T1000 (cell line): ENCODE measurements around the gene HHATL.

Experiments
- DNase-seq: peaks from one replicate; lab custom pipeline; 2025; ENCODE audit warnings: mixed read lengths; lab: John Stamatoyannopoulos, UW

Gene HHATL

GRCh38 chr3:42712688-42713372 lies 10.2 kb upstream of the HHATL start:
- DNase-seq = no peak

DNA sequence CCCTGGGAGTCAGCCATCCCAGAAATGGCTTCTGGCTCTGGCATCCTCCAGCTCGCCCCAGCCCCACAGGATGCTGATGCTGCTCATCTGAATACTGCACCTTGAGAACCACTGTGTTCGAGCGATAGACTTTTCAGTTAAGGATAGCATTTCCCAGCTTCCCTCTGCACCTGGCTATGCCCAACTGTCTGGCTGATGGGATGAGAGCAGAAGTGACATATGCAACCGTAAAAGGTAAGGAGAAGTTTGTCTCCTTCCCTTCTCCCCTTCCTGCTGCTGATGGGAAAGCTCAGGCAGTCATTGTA lies 9.7 kb upstream of the HHATL start:
- no peak for DNase-seq

- no peak for DNase-seq
Observed at GRCh38 chr3:42711491-42712343, 9.1 kb upstream of the HHATL start.

GRCh38 chr3:42710323-42711021 lies 7.9 kb upstream of the HHATL start:
- DNase-seq = no peak

GRCh38 chr3:42709621-42710020 lies 7.0 kb upstream of the HHATL start:
- DNase-seq = no peak

- DNase-seq = no peak
Observed at GRCh38 chr3:42708611-42709151, 6.1 kb upstream of the HHATL start.

DNA sequence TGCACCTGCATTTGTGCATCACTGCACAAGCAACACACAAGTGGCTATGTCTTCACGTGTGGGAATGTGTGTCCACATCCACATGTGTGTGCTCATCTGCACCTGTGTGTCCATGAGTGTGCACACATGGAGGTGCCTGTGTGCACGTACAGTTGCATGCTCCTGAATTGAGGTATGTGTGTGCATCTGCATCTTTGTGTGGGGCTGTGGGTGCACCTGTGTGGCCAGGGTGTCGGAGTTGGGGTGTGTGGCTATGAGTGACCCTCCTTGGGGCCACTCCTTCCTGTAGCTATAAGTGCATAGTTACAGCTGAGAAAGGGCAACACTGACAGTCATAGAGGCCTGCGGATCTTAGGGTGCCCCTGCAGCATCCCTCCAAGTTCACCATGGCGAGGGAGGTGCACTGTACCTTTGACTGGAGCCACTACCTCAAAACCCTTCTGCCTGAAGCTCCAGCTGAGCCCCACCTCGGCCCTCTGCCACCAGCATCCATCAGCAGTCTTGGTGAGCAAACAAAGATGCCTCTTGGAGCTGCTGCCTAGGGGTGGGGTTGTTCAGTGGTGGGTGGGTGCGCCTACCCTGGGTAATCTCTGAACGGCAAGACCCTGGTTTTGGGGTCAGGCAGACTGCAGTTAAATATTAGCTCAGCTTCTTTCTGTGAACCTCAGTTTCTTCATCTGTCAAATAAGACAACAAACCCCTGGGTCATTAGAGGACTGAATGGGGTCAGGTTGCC lies 5.2 kb upstream of the HHATL start:
- no peak for DNase-seq

GRCh38 chr3:42706721-42707619 lies 4.4 kb upstream of the HHATL start:
- DNase-seq = no peak

DNA sequence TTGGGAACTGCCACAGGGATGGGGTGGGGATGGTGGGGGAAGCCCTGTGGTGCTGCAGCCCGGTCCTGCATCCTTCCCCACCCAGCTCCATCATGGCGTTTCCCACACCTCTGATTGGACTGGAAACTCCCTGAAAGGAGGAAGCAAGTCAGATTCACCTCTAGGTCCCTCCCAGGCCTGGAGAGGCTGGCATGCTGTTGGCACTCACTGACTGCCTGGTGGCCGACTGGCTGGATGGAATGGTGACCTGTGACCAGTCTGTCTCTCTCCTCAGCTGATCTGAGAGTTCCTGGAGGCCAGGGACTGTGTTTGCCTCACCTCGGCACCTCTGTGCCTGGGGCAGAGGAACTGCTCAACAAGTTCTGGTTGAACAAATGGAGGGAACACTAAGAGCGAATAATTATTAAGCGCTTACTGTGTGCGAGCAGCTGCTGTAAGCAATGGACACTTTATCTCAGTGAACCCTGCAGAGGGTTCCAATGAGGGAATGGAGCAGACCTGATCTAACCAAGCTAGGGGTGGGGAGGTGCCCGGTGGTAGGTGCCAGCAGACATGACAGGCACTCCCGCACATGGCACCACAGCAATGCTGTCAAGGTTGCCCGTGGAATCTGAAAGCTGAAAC lies 3.5 kb upstream of the HHATL start:
- no peak for DNase-seq

GRCh38 chr3:42705058-42705767 lies 2.6 kb upstream of the HHATL start:
- no peak for DNase-seq

DNA sequence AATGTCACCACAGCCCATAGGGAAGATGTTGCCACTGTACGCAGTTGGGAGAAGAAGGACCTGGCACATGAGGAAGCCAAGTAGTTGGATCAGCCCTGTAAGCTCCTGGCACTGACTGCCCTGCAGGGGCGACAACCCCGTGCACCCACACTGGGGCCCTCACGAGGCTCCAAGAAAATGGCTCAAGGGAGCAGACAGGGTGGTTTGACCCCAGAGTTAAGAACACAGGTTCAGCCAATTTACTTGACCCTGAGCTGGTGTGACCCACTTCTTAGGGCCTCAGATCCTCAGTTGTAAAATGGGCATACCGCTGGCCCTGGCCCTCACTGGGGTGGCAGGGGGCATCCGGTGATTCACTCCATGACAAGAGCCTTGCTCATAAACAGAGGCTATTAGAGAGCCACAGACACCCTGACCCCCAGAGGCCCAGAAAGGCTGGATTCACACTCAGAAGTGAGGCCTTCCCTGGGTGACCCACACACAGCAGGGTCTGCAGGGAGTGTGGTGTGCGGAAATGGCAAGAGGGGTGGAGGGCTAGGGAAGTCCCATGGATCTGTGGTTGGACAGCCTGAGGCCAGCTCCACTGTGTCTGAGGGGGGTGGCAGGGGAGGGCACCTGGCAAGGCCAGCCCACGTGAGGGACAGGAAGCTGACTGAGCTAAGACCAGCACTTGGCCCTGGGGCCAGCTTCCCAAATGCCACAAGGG lies 1.7 kb upstream of the HHATL start:
- DNase-seq = no peak

GRCh38 chr3:42703695-42704025 lies 1.1 kb upstream of the HHATL start:
- DNase-seq = no peak

GRCh38 chr3:42702982-42703694 lies 540 bp upstream of the HHATL start:
- no peak for DNase-seq

DNA sequence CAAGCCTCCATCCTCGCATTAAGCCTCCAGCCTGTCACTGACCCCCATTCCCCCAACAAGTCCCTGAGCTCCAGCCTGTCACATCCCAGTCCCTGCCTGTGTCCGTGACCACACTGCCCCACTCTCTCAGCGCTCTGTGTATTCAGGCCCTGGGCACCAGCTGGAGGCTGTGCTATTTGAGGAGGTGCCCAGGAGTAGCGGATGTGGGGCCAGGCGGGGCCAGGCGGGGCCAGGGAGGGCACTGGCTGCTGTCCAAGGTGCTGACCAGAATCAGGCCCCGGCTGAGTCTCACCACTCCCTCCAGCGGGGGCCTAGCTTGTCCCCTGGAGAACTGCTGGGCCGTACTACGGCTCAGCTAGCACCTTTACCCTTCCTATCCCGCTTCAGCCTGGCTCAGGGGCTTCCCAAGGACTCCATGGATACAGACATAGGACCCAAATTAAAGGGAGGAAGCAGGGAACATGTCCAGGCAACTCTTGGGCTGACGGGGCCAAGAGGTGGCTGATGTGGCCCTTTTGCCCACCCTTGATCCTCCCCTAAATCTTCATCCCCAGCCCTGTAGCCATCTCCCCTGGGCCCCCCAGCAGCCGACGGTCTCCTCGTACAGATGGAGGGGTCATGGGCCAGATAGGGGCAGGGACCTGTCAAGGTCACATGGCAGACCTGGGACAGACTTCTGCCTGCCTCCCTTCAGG lies 1.1 kb downstream of the HHATL start:
- DNase-seq = peak; percentile 14

- DNase-seq = no peak
Observed at GRCh38 chr3:42700366-42701288, 2.0 kb downstream of the HHATL start.

DNA sequence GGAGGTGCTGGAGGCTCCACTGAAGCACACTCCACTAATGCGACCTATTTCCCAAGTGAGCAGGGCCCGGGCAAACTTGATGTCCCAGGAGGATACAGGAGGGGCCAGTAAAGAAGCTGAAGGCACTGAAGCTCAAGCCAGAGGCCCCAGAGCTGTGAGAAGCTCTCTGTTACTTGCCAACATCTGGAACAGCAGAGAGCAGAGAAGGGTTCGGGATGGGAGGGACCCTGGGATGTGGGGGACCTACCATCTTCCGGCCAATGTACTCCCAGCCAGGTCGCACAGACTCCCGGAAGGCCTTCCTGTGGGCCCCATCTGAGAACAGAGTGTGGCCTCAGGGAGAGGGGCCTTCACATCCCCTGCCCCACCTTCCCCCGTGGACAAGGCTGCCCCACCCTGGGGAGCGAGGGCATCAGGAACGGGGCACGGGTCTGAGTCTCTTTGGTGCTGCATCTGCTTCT lies 3.1 kb downstream of the HHATL start:
- no peak for DNase-seq

DNA sequence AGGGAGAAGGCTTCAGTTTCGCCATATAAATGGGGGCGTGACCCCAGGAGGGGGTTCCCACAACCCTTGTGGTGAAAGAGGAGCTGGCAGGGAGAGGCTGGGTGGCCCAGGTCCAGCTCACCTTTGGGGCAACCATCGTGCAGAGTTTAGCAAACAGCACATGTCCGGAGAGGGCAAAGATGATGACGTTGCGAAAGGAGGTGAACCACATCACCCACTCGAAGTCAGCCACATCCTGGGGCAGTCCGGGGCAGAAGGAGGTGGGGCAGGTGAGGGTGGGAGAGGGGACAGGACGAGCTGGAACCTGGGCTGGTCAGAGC lies 3.7 kb downstream of the HHATL start:
- no peak for DNase-seq
